IMR-90 (cell line): ENCODE results near the gene RAVER2.

ENCODE experiments used
- POLR2A ChIP-seq: IDR thresholded peaks from 2 replicates; pipeline ENCODE4 v1.6.1; 2012; ENCODE audit warnings: mild to moderate bottlenecking, low read depth, low read length
- RAD21 ChIP-seq: IDR thresholded peaks from 2 replicates; pipeline ENCODE4 v1.6.1; 2012; ENCODE audit warnings: low read length, improper control_type of control experiment
- RCOR1 ChIP-seq: IDR thresholded peaks from 2 replicates; pipeline ENCODE4 v1.6.1; 2012; ENCODE audit warnings: mild to moderate bottlenecking, low read length, improper control_type of control experiment; ENCODE audit not compliant: insufficient replicate concordance
- RFX5 ChIP-seq: IDR thresholded peaks from 2 replicates; pipeline ENCODE4 v1.8.0; 2012; ENCODE audit warnings: low read depth, mild to moderate bottlenecking, low read length, moderate library complexity
- TF ChIP-seq, protein P1 (sequence below): conservative IDR thresholded peaks from 2 replicates; pipeline ENCODE4 v1.5.1; 2012; ENCODE audit warnings: mild to moderate bottlenecking, low read depth, low read length, improper control_type of control experiment
- TF ChIP-seq, protein P2 (sequence below): fragments of 150-350 bp; IDR thresholded peaks from 2 replicates; pipeline ENCODE4 v1.6.1; 2017; ENCODE audit warnings: mild to moderate bottlenecking, antibody characterized with exemption, low read length, low read depth

- TF ChIP-seq, protein P1, sequence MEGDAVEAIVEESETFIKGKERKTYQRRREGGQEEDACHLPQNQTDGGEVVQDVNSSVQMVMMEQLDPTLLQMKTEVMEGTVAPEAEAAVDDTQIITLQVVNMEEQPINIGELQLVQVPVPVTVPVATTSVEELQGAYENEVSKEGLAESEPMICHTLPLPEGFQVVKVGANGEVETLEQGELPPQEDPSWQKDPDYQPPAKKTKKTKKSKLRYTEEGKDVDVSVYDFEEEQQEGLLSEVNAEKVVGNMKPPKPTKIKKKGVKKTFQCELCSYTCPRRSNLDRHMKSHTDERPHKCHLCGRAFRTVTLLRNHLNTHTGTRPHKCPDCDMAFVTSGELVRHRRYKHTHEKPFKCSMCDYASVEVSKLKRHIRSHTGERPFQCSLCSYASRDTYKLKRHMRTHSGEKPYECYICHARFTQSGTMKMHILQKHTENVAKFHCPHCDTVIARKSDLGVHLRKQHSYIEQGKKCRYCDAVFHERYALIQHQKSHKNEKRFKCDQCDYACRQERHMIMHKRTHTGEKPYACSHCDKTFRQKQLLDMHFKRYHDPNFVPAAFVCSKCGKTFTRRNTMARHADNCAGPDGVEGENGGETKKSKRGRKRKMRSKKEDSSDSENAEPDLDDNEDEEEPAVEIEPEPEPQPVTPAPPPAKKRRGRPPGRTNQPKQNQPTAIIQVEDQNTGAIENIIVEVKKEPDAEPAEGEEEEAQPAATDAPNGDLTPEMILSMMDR: no peak
- TF ChIP-seq POLR2A: no peak
- TF ChIP-seq RFX5: no peak
- no peak for TF ChIP-seq RCOR1
- TF ChIP-seq, protein P2, sequence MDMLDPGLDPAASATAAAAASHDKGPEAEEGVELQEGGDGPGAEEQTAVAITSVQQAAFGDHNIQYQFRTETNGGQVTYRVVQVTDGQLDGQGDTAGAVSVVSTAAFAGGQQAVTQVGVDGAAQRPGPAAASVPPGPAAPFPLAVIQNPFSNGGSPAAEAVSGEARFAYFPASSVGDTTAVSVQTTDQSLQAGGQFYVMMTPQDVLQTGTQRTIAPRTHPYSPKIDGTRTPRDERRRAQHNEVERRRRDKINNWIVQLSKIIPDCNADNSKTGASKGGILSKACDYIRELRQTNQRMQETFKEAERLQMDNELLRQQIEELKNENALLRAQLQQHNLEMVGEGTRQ: no peak
- TF ChIP-seq RAD21: no peak
Observed at GRCh38 chr1:64765012-64765411, 20.1 kb downstream of the RAVER2 start.
